GM18505 (cell line): ENCODE results near the gene ICAM3.
A peak's percentile ranks its signal among the peaks of the same experiment; 100 is the strongest.

Source experiments
- ATAC-seq: cut with Tn5 transposase; IDR thresholded peaks from one replicate; pipeline ENCODE4 v1.9.1; 2021; ENCODE audit not compliant: unreplicated experiment
- POLR2A ChIP-seq: IDR thresholded peaks from 4 replicates; pipeline ENCODE4 v1.6.1; 2011; ENCODE audit warnings: borderline replicate concordance; ENCODE audit not compliant: insufficient read depth, insufficient read length; ENCODE audit errors: extremely low read depth

Gene ICAM3

GRCh38 chr19:10295847-10296591 lies 43.4 kb downstream of the ICAM3 start:
- no peak for TF ChIP-seq POLR2A
- no peak for ATAC-seq

GRCh38 chr19:10295305-10295846 lies 44.0 kb downstream of the ICAM3 start:
- peak; percentile 53 for TF ChIP-seq POLR2A
- no peak for ATAC-seq

- no peak for ATAC-seq
- no peak for TF ChIP-seq POLR2A
Observed at GRCh38 chr19:10294368-10294697, 45.1 kb downstream of the ICAM3 start.

- TF ChIP-seq POLR2A, result no peak
- no peak for ATAC-seq
Observed at GRCh38 chr19:10293637-10294367, 45.6 kb downstream of the ICAM3 start.

GRCh38 chr19:10292789-10293636 lies 46.4 kb downstream of the ICAM3 start:
- no peak for ATAC-seq
- no peak for TF ChIP-seq POLR2A

GRCh38 chr19:10292206-10292788 lies 47.1 kb downstream of the ICAM3 start:
- peak; percentile 39 for ATAC-seq
- TF ChIP-seq POLR2A, result no peak

- ATAC-seq, result no peak
- TF ChIP-seq POLR2A, result no peak
Observed at GRCh38 chr19:10291554-10292205, 47.7 kb downstream of the ICAM3 start.

GRCh38 chr19:10290876-10291553 lies 48.4 kb downstream of the ICAM3 start:
- TF ChIP-seq POLR2A, result no peak
- no peak for ATAC-seq

- no peak for TF ChIP-seq POLR2A
Observed at GRCh38 chr19:10290357-10290875, 49.0 kb downstream of the ICAM3 start.

GRCh38 chr19:10289836-10290356 lies 49.5 kb downstream of the ICAM3 start, which contains the start of gene ICAM5:
TSS of gene ICAM5 (plus strand) at chr19:10289952. CDS start at chr19:10290044, 92 bp downstream.
- no peak for ATAC-seq
- TF ChIP-seq POLR2A, result no peak

More at GRCh38 chr19:10290357-10290875, 49.0 kb downstream of the ICAM3 start:
- ATAC-seq, result no peak

GRCh38 chr19:10289167-10289835 lies 50.1 kb downstream of the ICAM3 start:
- no peak for TF ChIP-seq POLR2A
- no peak for ATAC-seq
